ENCODE measurements around the gene CDH4.

CDH4 gene

DNA sequence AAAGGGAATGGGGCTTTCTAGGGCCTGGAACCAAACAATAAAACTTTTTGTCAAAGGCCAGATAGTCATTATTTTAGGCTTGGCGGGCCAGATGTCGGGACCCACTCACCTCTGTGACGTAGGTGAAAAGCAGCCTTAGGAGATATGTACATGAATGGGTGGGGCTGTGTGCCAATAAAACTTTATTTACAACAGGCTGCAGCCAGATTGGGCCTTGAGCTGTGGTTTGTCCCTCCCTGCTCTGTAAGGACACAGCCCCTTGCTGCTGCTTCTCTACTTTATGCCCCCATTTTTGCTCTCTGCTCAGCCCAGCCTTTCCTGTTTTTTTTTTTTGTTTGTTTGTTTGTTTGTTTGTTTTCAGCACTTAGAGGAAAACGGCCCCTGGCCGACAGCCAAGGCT is 32.7 kb downstream of the CDH4 start:
- DNase-seq (ENCODE audit: low read depth): no peak

GRCh38 chr20:61285152-61285645 is 33.1 kb downstream of the CDH4 start:
- DNase-seq (ENCODE audit: low read depth): no peak

GRCh38 chr20:61285691-61286090 is 33.6 kb downstream of the CDH4 start:
- DNase-seq (ENCODE audit: low read depth): no peak

GRCh38 chr20:61287583-61288275 is 35.7 kb downstream of the CDH4 start:
- no peak for DNase-seq (ENCODE audit: low read depth)

GRCh38 chr20:61288331-61288784 is 36.3 kb downstream of the CDH4 start:
- no peak for DNase-seq (ENCODE audit: low read depth)

- no peak for DNase-seq (ENCODE audit: low read depth)
These were observed 37.1 kb downstream of the CDH4 start for GRCh38 chr20:61289166-61289565.

DNA sequence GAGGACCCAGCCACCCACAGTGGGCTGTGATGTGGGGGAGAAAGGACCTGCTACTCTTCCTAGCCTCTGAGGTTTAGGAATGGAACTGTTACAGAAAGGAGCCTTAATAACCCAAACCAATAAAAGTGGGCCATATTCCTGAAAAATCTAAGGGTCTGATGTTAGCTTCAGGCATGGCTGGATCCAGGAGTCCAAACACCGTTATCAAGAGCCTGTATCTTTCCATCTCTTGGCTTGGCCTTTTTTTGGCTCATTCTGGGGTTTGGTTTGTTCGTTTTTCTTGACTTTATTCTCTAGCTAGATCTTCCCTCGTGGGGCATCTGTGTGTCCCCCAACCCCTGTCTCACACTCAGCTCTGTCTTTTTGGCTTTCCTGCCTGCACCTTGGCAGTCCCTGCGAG is 38.7 kb downstream of the CDH4 start:
- DNase-seq (ENCODE audit: low read depth): no peak

DNA sequence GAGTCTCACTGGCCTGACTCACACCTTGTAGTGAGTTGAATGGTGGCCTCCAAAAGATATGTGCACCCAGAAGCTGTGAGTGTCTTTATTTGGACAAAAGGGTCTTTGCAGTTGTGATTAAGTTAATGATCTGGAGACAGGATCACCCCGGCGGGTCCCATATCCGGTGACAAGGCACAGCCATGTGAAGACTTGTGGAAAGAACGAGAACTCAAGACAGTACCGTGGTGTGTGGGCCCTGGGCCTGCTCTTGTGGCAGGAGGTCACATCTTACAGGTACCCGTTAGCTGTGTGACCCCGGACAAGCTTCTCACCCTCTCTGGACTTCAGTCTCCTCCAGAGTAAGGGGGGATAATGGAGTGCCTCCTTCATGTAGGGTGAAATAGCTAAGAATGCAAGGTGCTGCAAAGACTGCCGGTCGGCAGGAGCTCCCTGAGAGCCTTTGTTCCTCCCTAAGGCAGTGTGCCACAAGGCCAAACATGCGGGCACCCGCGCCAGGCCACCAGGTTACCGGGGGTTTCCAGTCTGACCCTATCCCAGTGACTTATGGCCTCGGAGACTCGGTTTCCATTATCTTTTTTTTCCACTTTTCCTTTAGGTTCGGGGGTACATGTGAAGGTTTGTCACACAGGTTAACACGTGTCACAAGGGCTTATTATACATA is 39.2 kb downstream of the CDH4 start:
- DNase-seq (ENCODE audit: low read depth): no peak

- DNase-seq (ENCODE audit: low read depth): no peak
These were observed 40.3 kb downstream of the CDH4 start for GRCh38 chr20:61292391-61292790.

DNA sequence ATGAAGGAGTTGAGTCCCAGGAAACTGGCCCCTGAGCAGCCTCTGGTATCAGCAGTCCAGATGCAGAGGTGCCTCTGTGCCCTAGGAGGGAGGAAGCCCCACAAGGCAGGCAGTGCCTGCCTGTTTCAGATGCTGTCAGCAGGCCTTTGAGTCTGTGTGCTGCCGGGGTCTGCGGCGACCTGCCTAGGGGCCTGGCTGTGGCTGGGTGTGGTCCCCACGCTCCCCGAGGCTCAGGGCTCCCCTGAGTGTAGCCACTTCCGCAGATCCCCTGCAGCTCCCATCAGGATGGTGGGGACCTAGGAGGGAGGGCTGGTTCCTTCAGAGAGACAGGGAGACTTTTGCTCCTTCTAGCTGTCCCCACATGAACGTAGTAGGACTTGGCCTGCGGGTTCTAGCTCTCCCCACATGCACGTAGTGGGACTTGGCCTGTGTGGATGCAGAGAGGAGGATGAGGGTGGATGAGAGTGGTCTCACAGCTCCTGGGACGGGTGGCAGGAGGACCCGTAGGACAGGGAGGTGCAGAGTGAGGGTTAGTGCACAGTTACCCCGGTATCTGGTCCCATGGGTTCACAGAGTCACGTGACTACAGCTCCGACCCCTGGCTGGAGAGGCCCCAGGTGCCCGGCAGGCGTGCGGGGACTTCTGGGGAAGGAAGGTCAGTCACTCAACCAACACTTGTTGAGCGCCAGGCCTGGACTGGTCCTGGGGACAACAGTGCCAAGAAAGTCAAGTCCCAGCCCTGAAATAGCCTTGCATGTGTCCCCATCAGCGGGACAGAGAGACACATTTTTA is 41.0 kb downstream of the CDH4 start:
- no peak for DNase-seq (ENCODE audit: low read depth)

DNA sequence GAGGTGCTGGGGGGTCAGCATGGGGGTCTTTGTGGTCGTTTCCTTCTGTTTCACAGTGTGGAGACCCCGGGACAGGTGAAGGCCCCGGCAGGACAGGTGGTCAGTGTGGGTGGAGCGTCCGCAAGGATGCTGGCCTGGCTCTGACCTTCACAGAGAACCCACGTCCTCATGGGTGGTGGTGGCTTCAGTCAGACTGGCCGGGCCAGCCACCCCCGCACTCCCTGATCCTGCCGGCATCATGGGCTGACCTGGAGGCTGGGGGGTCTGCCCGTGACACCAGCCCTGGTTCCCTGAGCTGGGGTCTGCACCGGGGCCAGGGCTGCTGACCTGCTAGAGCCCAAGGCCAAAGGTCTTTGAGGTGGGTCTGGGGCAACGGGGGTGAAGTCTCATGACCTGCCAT is 41.9 kb downstream of the CDH4 start:
- no peak for DNase-seq (ENCODE audit: low read depth)

DNA sequence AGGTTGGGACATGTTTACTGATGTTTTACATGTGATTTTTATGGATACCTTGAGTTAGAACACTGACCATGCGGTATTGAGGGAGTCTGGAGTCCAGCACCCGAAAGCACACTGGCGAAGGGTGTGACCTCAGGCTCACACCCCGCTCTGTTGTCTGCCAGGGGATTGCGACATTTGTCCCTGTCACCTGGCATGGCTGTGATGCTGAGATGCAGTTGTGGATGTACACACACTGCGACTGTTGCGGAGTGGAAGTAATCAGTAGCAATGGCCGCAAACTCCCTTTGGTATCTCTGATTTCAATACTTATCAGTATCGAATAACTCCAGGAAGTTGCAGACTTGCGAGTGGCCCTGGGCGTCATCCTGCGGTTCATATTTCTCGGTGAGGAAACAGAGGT is 43.2 kb downstream of the CDH4 start:
- no peak for DNase-seq (ENCODE audit: low read depth)

DNA sequence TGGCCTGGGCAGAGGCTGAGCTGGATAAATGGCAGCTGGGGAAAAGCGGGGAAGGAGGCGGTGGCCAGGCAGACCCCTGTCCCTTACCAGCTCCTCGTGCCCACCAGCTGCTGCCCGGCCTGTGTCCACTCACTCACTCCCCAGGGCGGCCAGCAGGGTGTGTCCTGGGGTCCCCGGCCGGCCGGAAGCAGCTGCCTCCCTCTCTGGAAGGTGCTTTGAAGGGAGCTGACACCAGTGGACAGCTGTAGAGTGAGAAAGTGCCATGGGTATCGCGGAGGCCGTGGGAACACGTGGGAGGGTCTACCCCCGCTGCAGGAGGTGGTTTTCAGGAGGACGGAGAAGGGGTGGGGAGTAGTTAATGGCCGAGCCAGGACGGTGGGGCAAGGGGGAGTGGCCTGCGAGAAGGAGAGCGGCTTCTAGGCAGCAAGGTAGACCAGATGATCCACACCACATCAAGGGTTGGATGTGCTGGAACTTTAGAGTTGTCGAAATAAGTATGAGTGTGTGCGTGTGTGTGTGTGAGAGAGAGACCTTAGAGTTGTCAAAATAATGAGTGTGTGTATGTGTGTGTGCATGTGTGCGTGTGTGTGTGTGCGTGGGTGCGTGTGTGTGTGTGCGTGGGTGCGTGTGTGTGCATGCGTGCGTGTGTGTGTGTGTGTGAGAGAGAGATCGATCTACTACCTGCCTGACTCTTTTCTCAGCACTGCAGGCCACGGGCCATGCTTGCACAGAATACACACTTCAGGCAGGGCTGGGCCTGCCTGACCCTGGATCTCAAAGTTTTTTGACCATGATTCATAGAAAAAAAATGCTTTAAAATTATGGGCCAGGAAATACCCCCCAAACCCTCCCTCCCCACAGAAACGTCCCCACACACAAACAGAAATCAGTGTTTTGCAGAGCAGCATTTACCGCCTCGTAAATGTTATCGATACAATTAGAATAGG is 43.9 kb downstream of the CDH4 start:
- DNase-seq (ENCODE audit: low read depth): no peak

DNA sequence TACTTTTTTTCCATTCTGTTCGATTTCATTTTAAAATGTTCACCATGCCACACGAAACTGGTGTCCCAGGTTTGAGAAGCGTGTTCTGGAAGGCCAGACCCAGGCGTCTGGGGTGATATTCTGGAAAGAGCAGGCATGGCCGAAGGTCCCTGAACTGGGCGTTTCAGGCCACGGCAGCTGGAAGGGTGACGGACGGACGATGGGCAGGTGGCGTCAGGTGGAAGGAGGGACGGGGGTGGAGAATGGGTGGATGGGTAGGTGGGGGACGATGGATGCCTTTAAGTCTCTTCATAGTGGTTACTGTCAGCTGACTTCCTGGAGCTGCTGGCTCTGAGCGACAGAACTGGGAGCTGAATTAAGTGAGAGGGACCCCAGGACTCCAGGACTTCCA is 44.6 kb downstream of the CDH4 start:
- DNase-seq (ENCODE audit: low read depth): no peak

DNA sequence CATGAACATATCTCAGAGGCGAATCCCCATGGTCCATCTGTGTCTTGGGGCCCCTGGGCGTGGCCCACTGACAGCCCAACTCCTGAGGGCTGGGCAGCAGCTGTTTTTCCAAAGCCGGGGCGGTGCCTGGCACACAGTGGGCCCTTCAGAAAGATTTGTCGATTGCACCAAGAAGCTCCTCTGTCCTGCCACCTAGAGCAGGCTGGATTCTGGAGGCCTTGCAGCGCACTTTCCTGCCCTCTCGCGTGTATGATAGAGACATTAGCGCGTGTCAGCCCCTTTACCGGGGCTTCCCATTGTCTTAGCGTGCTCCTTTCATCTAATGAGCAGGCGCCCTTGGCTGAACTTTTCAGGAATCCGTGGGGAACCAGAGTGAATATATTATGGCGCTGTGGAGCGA is 45.4 kb downstream of the CDH4 start:
- DNase-seq (ENCODE audit: low read depth): no peak

DNA sequence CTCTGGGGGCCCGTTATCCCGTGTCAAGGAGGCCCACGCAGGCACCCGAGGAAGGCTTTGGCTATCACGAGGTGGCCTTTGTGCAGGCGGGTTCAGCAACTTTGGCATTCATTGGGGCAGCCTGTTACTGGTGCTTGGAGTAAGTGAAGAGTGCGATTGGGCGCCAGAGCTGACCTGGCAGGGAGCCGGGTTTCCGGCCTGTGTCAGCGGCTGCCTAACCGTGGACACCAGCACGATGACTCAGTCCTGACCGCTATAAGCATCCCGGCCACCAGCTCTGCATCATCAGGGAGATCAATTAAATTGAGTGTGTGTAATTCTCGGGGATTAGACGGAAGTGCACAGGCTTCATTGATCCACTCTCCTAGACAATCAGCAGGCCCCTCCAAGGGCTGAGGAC is 45.9 kb downstream of the CDH4 start:
- DNase-seq (ENCODE audit: low read depth): no peak

DNA sequence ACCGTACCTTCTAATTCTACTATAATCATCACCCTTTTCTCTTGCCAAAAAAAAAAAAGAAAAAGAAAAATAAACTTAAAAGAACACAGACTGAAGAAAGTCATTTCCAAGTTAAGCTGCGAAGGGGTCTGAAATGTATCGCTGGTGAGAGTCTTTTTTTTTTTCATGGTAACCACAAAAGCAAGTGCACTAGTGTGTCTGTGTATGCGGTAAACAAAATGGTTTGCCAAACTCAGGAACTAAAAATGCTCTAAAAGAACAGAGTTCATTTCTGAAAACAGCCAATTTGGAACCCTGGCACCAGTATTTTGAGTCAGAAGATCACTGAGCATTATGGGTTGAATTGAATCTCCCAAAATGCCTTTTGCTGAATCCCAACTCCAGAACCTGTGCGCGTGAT is 46.6 kb downstream of the CDH4 start:
- DNase-seq (ENCODE audit: low read depth): no peak

DNA sequence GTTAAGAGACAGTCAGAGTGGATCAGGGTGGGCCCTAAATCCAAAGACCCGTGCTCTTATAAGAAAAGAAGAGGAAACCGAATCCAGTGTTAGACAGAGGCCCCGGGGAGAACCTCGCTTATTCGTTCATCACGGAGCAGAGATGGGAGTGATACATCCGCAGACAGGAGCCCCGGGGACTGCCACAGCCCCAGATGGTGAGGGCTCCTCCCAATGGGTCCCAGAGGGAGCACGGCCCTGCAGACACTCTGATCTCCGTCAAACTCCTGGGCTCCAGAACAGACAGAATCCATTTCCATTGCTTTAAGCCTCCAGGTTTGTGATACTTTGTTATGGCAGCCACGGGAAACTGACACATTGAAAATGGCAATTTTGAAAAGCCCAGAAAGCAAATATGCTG is 47.0 kb downstream of the CDH4 start:
- DNase-seq (ENCODE audit: low read depth): no peak

GRCh38 chr20:61299618-61300017 is 47.6 kb downstream of the CDH4 start:
- no peak for DNase-seq (ENCODE audit: low read depth)

- no peak for DNase-seq (ENCODE audit: low read depth)
These were observed 48.2 kb downstream of the CDH4 start for GRCh38 chr20:61300293-61300692.

- DNase-seq (ENCODE audit: low read depth): no peak
These were observed 48.6 kb downstream of the CDH4 start for GRCh38 chr20:61300709-61301108.

All from activated T-cell treated with anti-CD3 and anti-CD28 coated beads for 48 hours (primary cell).